Body of pancreas (tissue), 4 donors: ENCODE results near the gene MAML2.

Source experiments
- POLR2A ChIP-seq, 3 donors: fragments of 450-650 bp; IDR thresholded peaks; one replicate each; pipeline ENCODE4 v1.6.1; 2016; ENCODE audit warnings: antibody characterized with exemption in 3 of 3, mild to moderate bottlenecking in 2 of 3
- TF ChIP-seq, protein P1 (sequence below), 7 experiments: fragments of 450-650 bp in 4 of 7; fragments of 200-600 bp in 3 of 7; sonication (generic) in 3 of 7; IDR thresholded peaks; one replicate each; pipeline ENCODE4 v1.5.1; 2016 to 2019; ENCODE audit warnings: antibody characterized with exemption in 7 of 7

DNA sequence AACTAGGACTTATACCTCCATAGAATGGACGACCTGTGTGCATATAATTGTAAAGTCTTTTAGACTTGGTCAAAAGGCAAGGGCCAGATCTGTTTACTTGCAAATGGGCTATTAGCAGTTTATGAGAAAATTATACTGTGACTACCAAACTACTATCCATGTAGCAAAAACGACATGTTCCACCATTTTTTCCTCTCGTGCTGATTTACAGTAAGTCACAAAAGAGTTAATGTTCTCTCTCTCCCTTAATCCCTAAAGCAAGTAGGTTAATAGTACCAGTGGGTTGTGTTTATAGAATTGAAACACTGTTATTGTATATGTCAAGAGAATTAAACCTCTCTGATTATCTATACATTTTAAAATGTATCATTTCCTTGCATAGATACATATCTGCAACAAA lies 147.3 kb downstream of the MAML2 start:
- TF ChIP-seq, protein P1, sequence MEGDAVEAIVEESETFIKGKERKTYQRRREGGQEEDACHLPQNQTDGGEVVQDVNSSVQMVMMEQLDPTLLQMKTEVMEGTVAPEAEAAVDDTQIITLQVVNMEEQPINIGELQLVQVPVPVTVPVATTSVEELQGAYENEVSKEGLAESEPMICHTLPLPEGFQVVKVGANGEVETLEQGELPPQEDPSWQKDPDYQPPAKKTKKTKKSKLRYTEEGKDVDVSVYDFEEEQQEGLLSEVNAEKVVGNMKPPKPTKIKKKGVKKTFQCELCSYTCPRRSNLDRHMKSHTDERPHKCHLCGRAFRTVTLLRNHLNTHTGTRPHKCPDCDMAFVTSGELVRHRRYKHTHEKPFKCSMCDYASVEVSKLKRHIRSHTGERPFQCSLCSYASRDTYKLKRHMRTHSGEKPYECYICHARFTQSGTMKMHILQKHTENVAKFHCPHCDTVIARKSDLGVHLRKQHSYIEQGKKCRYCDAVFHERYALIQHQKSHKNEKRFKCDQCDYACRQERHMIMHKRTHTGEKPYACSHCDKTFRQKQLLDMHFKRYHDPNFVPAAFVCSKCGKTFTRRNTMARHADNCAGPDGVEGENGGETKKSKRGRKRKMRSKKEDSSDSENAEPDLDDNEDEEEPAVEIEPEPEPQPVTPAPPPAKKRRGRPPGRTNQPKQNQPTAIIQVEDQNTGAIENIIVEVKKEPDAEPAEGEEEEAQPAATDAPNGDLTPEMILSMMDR (IDR thresholded peaks at IDR 0.05), result no peak
- TF ChIP-seq POLR2A (IDR thresholded peaks at IDR 0.05), result no peak
